ENCODE measurements around the gene SGSM1.

DNA sequence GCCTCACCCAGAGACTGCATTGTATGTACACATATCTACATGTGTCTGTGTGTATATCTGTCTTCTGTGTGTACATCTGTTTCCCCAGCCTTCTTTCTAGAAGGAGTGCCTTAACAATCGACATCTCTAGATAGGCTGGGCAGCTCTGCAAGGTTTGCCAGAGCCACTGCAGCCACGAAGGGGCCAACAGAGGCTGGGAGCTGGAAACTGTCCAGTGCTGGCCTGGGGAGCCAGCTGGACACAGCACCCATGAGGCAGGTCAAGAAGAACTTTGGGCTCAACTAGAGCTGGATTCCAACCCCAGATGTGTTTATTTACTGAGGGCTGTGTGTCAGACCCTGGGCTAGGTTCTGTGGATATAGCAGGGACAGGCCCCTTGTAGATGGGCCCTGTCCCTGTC is 3.3 kb downstream of the SGSM1 start:
- TF ChIP-seq POLR2A (IDR thresholded peaks at IDR 0.05), result no peak
- TF ChIP-seq, protein P1, sequence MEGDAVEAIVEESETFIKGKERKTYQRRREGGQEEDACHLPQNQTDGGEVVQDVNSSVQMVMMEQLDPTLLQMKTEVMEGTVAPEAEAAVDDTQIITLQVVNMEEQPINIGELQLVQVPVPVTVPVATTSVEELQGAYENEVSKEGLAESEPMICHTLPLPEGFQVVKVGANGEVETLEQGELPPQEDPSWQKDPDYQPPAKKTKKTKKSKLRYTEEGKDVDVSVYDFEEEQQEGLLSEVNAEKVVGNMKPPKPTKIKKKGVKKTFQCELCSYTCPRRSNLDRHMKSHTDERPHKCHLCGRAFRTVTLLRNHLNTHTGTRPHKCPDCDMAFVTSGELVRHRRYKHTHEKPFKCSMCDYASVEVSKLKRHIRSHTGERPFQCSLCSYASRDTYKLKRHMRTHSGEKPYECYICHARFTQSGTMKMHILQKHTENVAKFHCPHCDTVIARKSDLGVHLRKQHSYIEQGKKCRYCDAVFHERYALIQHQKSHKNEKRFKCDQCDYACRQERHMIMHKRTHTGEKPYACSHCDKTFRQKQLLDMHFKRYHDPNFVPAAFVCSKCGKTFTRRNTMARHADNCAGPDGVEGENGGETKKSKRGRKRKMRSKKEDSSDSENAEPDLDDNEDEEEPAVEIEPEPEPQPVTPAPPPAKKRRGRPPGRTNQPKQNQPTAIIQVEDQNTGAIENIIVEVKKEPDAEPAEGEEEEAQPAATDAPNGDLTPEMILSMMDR (IDR thresholded peaks at IDR 0.05), result no peak
